ENCODE data around the gene GNG11.
"Not testable (repeated sequence)": the region's sequence is repeated elsewhere in the genome, so short reads cannot be mapped to it uniquely, and the experiment has no call there.

GNG11 gene

DNA sequence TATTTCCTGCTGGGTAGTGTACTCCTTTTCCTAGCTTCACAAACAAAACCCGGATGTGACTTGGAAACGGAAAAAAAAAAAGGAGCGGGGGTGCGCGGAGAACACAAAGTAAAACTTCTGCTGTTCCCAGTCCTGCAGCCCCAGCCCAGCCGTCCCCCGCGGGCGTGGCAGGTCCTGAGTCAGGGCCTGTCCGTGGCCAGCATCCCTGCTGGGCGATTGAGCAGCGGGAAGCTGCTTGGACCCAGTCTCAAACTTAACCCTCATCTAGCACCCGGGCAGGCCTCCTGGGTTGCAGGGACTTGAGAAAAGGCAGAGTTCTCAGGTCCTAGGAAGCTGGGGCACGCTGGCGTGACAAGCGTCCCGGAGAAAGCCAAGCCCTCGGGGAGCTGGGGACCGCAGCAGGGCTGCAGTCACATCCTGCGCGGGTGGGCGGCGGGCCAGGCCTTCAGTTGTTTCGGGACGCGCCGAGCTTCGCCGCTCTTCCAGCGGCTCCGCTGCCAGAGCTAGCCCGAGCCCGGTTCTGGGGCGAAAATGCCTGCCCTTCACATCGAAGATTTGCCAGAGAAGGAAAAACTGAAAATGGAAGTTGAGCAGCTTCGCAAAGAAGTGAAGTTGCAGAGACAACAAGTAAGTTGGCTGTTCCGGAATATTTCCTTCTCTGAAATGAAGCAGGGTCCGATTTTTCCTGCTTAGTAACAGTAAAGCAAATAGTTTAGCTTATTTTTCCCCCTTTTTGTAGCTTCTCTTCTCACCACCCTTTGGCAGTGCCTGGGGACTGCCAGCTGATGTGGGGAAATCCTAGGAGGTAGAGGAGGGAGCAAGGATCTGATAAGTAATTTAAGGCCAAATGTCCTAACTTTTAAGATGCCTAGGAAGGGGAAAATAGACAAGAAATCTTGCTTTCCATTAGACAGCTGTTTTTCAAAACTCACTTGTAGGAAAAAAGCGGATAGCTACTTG lies at the start of gene GNG11:
GNG11 (plus strand) TSS at position 129 of the 960 bp plus-strand sequence; CDS start at position 532, 403 bp downstream.
- DNase-seq, result no peak

DNA sequence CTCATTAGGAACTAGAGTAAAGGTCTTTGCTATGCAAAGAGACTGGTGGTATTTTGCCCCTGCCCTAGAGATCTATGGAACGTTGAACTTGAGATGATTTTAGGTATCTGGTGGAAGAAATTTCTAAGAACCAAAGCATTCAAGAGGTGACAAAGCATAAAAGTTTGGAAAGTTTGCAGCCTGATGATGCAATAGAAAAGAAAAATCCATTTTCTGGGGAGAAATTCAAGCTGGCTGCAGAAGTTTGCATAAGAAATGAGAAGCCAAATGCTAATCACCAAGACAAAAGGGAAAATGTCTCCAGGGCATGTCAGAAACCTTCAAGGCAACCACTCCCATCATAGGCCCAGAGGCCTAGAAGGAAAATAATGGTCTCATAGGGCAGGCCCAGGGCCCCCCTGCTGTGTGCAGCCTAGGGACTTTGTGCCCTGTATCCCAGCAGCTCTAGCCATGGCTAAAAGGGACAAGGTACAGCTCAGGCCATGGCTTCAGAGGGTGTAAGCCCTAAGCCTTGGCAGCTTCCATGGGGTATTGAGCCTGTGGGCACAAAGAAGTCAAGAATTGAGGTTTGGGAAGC lies 47.4 kb upstream of the GNG11 start:
- DNase-seq, result no peak

DNA sequence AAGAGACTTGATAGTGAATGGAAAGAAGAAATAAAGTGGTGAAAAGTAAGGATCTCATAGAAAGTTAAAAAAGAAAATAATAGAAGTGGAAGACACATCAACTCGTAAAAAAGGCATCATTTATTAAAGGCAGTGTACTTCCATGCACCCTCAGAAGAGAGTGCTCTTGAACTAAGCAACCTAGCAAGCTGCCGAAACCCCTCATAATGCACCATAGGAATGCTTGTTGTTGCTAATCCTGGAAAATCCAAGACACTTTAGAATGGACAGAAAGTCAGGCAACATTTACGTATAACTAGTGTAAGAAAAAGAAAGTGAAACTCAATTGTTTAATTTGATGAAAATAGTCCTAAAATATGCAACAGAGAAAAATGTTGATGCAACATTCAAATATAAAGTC lies 43.8 kb upstream of the GNG11 start:
- DNase-seq, result no peak

DNA sequence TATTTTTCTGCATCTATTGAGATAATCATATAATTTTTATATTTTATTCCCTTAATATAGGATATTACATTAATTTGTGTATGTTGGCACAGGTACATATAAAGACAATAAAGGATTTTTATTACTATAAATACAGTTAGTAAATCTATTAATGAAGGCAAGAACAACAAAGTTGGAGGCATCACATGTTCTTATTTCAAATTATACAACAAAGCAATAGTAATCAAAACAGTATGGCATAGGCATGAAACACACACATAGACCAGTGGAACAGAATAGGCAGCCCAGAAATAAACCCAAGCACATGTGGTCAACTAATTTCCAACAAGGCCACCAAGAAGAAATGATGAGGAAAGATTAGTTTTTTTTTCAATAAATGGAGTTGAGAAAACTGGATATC lies 42.2 kb upstream of the GNG11 start:
- DNase-seq, result no peak

DNA sequence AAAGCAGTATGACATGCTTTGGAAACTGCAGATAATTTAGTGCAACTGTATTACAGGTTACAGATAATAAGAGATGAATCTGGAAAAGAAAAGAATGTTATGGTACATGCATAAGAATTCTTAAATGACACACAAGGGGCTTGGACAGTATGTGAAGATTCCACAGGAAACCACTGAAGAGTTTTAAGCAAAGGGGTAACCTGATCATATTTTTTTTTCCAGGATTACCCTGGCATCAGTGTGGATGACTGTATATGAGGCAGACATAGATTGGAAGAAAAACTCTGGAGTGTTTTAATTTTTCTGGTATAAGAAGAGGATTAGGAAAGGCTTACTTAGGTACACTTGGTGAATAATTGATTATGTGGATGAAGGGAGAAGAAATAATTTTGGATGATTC lies 39.1 kb upstream of the GNG11 start:
- no peak for DNase-seq

DNA sequence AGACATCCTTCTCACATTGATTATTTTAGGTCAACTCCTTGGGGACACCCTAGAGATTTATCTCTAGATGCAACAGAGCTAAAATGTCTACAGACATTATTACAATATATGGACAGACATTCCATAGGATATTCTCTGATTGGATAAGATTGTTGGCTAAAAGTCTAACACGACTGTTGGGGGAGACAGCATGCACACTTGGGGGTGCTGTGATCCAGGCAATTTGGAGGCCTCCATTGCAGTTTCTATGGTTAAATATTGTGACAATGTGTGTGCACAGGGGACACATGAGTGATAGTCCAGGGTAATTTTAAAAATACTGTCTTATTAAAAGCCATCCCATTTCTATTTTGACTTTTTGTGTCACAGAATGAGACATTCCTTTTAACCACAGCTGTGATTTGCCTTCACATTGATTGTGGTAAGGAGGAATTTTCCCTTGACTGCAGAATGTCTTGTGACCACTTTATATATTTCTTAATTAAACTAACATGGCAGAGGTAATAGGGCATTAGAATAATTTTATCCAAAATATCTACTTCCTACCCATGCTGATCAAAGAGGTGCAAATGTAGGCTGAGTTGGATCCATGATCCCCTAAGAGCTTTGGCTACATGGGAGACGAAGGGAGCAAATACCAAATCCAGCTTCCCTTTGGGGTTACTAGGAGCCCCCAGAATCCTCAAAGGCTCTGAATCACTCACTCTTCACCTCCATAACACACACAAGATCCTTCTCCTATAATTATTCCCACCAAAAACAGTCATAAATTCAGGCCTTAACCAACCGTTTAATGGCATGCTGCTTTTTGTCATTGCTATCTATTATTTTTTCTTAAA lies 38.2 kb upstream of the GNG11 start:
- DNase-seq, result no peak

DNA sequence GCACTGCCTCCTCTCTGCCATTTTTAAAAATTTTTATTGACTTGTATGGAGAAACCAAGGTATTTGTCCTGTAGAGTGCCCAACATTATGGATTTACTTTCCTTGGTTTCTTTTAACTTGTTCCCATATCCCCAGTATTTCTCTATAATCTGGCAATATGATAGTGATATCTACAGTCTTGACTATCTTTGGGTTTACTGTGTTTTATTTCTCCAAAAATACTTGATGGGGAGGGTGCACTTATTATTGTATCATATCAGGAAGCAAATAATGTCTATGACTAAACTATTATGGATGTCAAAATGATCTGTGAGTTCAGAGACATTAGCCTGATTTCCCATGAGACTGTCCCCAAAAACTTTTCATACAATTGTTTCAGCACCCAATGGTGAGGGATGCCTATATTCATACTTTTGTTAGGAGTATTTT lies 37.6 kb upstream of the GNG11 start:
- no peak for DNase-seq

DNA sequence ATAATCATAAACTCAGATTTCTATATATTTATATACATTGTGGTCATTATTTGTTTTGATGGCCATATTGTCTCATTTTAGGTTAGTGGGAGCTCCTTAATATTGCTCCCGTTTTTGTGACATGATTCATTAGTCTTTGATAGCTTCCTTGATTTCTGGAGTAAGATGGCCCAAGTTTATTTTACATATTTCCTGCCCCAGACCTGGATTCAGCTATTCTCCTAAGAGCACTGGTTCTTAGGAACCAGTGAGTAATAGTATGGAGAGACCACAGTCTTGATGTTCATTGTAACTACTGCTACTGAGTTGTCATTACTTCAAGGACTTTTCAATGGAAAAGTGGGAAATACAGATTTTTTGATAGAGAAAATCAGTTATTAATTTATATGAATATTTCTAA lies 37.0 kb upstream of the GNG11 start:
- no peak for DNase-seq

DNA sequence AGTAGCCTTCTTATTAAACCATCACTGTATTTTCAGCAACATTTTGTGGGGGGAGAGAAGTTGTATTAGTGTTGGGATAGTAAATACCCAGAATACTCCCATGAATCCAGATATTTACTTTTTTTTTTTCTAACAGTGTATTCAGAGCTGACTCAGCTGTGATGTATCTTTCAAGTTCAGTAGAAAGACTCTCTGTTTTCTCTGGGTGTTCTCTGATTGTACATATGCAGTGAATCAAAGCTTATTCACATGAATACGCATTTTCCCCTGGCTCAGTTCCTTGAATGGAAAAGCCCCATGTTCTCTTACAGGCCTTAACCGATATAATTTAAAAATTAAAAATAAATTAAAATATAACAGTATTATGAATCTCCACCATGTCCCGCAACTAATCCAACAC lies 32.3 kb upstream of the GNG11 start:
- no peak for DNase-seq

DNA sequence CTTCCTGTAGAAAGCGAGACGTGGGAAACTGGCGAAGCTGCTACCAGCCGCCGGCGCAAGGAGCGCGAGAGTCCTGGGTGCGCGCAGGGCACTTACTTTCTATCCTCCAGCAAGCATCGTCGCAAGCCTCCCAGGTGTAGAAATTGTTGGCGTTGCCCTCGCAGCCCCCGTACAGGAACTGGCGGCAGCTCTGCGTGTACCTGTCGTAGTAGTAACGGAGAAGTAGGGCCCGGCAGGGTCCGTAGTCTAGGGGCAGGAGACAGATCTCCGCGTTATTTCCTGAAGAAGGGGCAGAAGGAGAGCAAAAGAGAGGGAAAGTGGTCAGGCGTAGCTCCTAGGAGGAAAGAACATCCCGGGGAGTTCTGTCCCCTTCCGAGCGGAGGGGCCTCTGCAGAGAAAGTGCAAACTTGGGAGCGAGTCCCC lies 31.5 kb upstream of the GNG11 start:
- no peak for DNase-seq

DNA sequence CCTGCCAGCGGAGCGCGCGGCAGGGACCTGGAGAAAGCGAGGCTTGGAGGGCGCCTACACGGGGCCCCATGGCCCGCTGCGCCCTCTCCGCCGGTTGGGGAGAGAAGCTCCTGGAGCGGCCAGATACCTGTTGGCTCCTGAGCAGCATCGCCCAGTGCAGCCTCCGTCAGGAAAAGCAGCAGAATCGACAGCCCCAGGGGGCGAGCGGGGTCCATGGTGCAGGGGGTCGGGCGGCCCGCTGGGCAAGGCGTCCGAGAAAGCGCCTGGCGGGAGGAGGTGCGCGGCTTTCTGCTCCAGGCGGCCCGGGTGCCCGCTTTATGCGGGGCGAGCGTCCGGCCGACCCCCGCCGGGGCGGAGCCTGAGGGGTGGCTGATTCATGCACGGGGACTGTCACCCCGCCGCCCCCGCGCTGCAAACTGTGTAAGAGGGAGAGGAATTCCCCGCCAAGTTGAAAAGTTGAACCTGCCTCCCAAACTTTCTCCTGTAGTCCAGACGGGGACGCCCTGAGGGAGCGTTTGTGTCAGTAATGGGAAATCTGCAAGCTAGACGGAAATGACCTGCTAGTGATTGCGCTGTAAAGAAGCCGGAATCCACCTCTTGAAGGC lies 31.0 kb upstream of the GNG11 start, which contains the start of gene TFPI2:
TFPI2 (minus strand) TSS at position 290 of the 605 bp plus-strand sequence; CDS start at position 215, 75 bp downstream.
- no peak for DNase-seq

DNA sequence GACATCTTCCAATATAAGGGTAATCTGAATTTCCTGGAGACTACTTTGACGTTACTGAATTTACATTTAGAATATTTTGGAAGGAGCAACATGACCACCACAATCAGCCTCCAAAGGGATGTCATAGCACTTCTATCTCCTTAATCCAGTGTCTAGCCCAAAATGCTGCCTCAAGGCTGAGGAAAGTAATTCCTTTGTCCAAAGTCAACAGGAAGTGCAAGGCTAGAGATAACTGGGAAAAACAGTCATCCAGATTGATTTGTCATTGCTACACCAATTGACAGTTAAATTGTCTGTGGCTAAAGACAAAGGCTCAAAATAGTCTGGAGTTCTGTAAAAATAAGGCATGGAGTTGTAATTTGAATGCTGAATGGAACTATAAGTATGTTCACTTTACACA lies 27.1 kb upstream of the GNG11 start:
- DNase-seq, result no peak

DNA sequence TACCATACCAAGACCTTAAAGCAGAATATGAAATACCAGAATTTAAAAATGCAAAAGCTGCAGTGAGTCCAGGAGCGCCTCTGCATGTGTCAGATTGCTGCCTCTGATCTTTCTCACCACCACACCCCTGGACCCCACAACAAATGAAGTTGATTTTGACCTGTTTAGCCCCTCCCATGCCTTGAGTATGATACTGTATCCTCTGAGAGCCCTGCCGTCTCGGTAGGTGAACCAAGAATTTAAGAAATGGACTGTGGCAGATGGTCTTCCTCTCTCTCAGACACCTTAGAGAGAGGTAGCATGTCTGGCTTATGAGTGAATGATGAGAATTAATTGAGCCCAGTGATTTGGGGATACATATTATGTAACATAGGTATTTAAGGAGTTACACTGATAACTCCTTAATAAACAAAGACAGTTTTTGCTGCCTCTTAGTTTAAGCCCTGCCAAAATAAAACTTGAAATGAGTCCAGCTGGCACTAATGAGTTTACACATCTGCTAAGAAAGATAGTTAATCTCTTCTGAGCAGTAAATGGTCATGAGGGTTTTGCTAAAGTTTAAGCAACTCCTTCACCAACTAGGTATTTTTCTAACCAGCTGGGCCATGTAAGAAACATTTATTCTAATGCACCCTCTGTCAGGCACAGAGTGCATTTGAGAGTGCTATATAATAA lies 26.4 kb upstream of the GNG11 start:
- DNase-seq, result no peak

DNA sequence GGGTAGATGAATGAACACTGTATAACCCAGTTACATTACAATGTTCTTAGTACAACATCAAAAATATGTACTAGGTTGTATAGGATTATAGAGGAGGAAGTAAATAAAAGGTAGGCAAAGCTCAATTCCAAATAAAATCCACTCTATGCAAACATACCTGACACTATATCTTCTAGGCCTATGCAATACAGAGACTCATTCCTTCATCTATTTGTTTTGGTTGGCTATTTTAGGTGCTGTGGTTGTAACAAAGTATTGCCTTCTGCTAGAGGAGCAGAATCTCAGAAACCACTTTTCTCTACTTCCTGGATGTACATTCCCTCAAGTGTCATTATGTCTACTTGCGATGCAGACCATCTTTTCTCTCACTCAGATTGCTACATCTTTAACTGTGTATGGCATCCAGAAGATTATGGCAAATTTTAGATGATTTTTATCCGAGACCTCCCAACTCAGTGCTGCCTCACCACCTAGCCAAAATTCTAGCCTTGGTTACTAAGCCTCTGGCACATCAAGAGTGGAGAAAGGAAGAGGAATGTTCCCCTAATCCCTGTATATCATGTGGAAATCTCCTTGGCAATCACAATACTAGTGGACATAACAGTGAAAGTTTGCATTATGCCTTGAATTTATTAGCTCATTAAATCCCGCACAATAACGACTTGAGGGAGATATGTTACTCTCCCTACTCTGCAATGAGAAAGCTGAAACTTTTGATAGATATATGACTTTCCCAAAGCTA lies 25.5 kb upstream of the GNG11 start:
- DNase-seq, result no peak

DNA sequence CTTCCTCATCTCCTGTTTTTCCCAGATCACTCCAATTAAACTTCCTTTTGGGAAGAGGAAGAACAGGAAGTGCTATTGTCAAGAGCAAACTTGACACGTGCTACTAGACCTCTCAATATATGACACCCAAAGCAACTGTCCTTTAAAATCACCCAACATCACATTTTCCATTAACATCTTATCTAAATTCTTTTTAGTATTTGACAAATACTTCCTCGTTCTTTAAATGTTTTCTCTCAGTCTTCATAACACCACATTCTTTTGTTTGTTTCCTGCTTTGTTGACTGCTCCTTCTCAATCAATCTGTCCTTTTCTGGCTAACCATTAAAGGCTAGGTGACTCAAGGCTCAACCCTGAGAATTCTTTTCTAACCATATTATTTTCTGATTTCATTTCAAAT lies 23.9 kb upstream of the GNG11 start:
- no peak for DNase-seq

DNA sequence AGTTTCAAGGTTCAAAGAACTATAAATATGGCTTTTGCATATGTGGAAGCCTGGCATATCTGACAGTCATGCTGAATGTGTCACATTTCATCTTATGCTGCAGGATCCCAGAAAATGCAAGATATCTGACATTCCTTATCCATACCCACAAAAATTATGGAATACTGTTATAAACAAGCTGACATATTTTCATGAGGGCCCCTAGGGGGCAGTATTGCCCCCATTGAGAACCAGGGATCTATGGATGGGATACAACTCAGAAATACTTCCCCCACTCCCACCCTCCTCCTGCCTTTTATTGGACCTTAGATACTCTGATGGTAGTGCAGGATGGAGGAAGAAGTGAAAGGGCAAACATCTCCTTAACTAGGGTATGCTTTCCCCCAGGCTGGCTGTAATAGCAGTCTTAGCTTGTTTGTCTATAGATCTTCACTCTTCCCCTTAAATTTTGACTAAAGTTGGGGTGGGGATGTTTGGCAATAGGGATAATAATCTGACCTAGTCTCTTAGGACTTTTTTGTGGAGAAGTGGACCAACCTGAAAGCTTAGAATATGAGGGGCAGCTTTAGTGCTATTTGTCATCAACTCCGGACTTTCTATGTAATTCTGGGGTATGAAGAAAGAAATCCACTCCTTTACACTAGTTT lies 18.6 kb upstream of the GNG11 start:
- DNase-seq, result no peak

DNA sequence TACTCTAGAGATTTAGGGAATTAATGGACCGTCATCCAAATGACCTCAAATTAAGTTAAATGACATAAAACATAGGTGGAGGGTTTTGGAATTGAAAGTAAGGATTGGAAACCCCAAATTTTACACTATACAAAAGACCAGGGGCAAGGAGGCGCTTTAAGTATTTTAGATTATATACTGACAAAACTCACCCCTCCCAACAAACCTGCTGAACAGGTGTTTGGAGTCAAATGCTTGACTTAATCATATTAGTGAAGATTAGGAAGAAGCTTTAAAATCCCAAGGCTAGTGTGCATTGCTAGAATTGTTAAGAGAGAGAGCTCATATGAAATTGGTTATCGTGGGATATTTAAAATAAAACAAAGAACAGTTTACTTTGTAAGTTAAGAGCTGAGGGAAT lies 15.3 kb upstream of the GNG11 start, which contains the start of gene GNGT1:
GNGT1 (plus strand) TSS at position 301 of the 400 bp plus-strand sequence. CDS start 180 bp downstream, outside the sequence.
- DNase-seq, result no peak

DNA sequence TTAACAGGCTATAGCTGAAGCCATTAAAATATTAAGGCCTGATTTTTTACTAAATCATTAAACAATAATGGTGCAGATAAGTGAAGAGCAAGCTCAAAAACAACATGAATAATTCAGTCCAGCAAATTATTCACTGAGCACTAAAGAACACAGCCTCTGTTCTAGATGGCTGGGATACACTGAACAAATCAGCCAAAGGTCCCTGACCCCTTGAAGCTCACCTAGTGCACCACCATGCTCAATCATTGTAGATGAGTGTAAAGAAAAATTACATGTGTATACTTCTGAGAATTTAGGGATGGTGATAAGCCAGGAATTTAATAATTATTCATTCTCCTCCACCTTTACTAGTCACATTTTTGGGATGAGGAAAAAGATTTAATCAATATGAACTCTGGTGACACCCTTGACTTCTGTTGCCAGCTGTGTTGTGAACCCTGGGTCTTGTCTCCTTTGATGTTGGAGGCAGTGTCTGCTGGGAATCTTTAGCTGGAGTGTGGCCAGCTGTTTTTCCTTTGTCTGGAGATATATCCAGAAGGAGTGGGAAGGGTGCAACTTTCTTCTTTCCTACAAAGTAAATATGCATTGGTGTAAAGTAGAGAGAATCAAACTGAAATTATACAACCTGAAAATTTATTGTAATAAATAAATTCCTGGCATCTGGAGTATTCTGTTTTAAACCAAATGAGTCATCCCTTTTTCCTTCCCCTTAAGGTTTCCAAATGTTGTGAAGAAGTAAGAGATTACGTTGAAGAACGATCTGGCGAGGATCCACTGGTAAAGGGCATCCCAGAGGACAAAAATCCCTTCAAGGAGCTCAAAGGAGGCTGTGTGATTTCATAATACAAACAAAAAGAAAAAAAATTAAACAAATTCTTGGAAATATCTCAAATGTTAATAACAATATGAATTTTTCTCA lies 11.2 kb upstream of the GNG11 start:
- DNase-seq, result no peak

DNA sequence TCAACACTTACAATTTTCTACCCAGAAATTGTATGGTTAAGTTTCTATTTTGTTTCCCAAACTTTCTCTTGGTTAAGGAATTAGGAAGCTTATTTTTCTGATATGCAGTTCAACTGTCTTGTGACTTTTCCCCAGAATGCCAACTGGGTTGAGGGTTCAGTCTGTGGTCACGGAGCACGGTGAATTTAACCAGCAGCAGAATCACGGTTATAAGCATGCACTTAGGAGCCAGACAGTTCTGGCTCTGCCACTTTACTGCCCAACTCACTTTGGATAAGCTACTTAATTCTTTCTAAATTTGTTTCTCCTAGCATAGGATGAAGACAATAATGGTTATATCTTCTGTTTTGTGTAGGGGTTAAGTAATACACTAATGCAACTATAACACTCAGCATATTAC lies 10.3 kb upstream of the GNG11 start:
- DNase-seq, result not testable (repeated sequence)

DNA sequence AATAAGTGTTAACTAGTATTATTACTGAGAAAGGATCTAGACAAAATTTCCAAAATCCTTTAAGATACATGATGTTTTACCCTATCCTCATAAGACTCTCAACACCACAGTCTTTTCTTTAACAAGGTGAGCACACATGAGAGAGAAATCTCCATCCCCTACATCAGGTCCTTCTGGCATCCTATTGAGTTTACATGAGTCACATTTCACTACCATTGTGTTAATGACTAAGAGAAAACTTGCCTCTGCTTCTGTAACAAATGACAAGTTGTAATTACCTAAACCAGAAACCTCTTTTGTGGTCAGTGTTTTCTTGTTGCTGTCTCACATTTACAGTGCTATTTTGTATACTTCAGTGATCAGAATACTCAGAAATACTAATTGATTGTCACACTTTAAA lies 9.9 kb upstream of the GNG11 start:
- not testable (repeated sequence) for DNase-seq

Measured in CD4-positive, alpha-beta T cell treated with Interleukin-4 for 1 hour (primary cell).